GM19397 (cell line): ENCODE measurements around the gene CYP3A5.
"Not testable (repeated sequence)": the region's sequence is repeated elsewhere in the genome, so short reads cannot be mapped to it uniquely, and the experiment has no call there.

Experiments used
- ATAC-seq: cut with Tn5 transposase; IDR thresholded peaks from one replicate; pipeline ENCODE4 v1.9.1; 2021; ENCODE audit warnings: mild to moderate bottlenecking, moderate library complexity; ENCODE audit not compliant: unreplicated experiment

CYP3A5 gene

DNA sequence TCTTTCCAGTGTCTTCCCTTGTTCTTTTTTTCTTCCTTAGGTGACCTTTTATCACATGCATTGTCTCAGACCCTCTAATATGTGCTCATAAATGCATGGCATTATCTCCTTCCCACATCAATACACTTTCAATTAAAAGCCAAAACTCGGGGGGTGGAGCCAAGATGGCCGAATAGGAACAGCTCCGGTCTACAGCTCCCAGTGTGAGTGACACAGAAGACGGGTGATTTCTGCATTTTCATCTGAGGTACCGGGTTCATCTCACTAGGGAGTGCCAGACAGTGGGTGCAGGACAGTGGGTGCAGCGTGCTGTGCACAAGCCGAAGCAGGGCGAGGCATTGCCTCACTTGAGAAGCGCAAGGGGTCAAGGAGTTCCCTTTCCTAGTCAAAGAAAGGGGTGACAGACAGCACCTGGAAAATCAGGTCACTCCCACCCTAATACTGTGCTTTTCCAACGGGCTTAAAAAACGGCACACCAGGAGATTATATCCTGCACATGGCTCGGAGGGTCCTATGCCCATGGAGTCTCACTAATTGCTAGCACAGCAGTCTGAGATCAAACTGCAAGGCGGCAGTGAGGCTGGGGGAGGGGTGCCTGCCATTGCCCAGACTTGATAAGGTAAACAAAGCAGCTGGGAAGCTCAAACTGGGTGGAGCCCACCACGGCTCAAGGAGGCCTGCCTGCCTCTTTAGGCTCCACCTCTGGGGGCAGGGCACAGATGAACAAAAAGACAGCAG, 6.2 kb upstream of the CYP3A5 start:
- ATAC-seq, result not testable (repeated sequence)

DNA sequence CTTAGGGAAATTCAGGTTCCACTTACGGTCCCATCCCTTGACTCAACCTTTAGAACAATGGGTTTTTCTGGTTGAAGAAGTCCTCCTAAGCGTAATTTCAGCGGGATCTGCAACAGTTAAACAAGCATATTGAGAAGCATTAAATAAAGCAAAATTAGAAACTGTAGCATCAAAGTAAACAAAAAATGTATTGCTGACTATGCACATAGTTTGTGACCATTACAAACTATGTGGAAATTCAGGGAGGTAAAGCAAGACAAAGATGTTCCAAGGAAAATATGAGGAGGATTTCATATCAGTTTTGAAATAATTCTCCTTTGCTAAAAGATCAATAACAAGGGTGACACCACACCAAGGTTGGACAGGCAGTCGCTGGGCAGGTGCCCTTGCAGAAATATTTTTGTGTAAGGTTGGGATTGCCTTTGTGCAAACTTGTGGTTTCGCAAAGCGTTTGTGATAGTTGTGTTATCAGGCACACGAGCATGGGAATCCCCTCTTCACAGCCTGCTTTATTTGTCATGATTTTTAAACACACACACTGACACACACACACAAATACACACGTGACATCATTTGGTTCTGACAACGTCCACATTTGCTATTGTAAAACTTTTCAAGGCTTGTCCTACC, 5.4 kb upstream of the CYP3A5 start:
- ATAC-seq, result no peak

DNA sequence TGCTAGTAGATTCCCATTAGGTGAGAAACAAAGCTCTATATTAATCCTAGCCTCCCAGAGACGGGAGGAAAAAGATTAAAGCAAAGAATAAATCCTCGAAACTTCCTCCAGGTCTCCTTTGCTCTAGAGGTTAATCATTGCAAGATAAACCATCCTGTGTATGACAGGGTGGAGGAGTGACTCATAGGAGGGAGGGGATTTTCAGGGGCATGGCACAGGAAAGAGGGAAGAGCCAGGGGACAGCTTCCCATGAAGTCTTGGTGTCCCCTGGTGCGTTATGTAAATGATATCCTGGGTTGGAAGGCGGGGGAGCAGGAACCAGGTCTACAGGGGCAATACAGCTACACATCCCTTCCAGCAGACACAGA, 780 bp downstream of the CYP3A5 start:
- ATAC-seq, result no peak

DNA sequence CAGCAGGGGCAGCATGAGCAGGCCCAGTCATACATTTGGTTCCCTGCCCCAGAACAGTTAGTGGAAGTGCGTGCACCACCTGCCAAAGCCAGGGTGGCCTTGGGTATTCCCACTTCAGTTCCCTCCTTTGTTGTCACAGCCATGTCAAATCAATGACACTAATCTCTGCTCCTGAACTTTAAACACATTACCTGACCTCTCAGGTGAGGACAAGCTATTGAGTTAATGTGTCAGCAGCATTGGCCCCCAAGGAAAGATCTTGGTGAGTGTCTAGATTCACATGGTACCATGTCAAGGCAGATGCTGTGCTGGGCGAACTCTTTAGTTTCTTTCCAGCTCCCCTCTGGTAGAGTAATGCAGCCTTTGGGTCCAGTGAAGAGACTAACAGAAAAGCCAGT, 2.1 kb downstream of the CYP3A5 start:
- no peak for ATAC-seq

DNA sequence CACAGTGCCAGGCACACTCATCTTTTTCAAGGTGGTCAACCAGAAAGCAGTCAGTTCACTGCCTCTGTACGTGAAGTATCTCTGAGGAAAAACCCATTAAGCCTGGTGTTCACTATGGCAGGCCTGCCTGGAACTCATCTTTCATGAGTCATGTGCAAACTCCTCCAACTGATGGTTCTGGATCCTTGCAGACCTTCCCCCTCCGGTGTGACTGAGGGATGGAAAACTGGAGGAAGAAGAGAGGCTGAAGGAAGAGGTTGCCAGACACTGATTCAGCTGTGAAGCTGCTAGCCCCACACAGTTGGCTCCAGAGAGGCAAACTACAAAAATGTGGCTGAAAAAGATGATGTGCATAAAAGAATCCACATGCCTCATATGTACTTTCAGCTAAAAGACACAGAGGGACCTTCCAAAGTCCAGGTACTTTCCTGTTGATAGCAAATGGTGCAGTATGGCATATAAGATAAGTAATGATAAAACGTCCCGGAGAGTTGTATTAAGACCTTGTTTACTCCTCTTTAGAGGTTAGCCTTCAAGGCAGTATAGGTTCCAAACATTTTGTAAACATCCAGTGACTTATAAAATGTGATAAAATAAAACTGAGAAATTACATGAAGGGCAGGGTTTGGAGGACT, 2.7 kb downstream of the CYP3A5 start:
- no peak for ATAC-seq

DNA sequence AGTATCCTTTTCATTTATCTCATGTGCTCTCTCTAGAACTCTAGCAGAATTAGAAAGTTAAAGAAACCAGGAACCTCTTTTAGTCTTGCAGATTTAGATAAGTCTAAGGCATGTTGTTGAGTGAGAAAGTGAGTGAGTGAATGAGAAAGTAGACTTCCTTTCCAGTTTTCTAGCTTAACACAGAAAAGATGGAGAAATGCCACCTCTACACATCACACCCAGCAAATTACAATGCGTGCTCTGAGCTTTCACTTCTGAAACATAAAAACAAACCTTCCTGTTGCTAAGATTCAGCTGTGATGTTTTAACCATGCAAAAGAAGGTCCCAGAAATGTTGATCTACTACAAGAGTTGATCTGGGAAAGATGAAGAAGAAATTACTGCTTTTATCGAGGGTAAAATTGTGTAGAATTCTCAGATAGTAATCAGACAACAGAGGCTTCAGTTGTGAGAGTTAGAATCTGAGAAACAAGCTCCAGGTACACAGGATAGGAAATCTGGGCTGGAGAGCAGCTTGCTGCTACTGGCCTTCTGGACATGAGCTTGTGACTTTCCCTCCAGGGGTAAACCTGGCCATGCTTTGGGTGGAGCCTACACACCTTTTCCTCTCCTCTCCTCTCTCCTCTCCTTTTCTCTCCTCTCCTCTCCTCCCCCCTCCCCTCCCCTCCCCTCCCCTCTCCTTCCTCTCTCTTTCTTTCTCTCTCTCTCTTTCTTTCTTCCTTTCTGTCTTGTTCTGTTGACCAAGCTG, 4.6 kb downstream of the CYP3A5 start:
- no peak for ATAC-seq

DNA sequence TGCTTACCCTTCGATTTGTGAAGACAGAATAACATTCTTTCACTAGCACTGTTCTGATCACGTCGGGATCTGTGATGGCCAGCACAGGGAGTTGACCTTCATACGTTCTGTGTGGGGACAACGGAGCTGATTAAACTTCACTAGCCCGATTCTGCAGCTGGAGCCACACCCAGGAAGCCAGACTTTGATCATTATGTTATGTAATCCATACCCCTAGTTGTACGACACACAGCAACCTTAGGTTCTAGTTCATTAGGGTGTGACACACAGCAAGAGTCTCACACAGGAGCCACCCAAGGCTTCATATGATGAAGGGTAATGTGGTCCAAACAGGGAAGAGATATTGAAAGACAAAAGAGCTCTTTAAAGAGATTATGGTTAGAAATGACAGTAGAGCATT, 7.2 kb downstream of the CYP3A5 start:
- no peak for ATAC-seq

DNA sequence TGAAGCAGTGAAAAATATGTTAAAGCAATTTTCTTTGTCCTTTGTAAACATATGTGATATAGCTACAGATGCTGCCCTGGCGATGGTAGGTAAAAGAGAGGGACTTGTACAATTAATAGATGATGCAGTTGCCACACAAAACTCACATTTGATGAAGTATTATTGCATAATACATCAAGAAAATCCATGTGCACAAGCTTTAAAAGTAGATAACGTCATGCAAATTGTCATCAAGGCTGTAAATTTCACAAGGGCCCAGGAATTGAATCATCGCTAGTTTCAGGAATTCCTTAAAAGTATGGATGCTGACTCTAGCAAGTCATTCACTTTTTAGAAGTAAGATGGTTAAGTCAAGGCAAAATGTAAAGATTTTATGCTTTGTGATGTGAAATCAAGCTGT, 10.0 kb downstream of the CYP3A5 start:
- no peak for ATAC-seq

DNA sequence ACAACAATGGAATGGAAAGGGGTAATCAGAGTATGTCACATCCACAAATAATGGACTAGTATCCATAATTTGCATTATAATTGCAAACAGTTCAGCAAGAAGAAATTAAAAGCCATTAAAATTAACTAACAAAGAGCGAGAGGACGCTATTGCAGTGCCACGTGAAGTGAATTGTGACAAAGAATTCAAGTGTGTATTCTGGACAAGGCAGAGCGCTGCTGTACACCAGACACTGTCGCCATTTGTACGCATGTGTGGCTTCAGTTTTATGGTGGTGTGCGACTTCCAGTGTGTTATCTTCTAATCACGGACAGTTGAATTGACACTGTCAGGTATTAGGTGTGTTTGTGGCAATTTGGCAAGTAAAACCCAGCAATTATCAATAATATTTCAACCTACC, 11.3 kb downstream of the CYP3A5 start:
- ATAC-seq, result no peak

DNA sequence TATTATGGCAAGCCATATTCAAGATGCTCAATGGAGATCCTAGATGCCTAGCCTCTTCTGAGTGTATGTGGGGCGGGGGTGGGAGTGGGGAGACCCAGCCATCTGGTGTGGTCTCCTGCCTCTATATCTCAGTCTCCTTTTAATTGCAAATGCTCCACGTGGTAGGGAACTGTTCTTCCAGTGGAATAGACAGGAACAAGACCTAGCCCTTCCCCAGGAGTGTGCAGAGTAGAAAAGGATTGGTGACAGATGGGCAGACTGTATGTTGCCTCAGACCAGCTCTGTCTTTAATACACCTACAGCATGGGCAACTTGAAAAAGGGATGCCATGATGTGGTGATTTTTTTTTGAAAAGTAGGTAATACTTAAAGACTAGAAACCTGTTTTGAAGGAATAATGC, 12.6 kb downstream of the CYP3A5 start:
- no peak for ATAC-seq

DNA sequence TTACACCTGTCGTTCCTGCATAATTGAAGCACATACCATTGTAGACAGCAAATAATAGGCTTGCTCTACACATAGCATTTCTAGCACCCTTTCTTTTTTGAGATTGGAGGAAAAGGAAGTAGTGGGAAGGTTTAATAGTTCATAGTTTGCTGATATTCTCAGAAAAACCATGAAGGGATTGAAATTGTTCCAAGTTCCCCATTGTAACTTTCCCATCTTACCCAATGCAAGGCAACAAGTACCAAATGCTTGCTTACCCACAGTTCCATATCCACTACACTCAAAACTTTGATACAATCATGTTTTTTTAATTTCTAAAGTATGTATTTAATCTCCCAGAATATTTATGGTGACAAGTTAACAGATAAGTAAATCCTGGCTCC, 13.8 kb downstream of the CYP3A5 start:
- no peak for ATAC-seq

DNA sequence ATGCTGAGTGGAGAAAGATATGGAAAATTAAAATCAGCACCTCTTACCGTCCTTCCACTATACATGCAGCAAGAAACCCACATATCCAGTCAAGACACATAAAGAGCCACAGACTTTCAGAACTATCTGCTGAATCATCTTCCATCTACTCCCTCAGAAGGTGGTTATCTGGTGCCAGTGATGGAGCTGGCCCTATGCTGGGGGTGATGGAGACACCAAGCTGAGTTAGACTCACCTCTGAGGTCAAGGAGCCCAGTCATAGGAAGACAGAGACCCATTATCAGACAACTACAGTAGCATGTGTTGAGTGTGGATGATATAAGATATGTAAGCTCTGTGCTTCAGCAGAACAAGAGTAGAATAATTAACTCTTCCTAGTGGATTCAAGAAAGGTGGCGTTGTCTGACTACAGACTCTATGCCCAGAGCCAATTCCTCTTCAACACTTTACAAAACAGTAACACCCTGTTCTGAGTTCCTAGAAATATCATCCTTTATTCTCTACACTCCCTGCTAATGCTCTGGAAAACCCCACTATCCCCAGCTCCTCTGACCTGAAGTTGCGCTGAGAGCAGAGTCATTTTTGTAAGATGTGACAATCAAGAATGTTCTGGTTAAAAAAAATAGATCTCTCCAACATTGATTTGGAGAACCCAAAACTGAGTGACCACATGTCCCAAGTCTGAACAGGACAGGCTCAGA, 14.3 kb downstream of the CYP3A5 start:
- no peak for ATAC-seq

DNA sequence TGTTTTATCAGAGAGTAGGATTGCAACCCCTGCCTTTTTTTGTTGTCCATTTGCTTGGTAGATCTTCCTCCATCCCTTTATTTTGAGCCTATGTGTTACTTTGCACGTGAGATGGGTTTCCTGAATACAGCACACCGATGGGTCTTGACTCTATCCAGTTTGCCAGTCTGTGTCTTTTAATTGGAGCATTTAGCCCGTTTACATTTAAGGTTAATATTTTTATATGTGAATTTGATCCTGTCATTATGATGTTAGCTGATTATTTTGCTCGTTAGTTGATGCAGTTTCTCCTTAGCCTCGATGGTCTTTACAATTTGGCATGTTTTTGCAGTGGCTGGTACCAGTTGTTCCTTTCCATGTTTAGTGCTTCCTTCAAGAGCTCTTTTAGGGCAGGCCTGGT, 21.9 kb downstream of the CYP3A5 start:
- not testable (repeated sequence) for ATAC-seq

DNA sequence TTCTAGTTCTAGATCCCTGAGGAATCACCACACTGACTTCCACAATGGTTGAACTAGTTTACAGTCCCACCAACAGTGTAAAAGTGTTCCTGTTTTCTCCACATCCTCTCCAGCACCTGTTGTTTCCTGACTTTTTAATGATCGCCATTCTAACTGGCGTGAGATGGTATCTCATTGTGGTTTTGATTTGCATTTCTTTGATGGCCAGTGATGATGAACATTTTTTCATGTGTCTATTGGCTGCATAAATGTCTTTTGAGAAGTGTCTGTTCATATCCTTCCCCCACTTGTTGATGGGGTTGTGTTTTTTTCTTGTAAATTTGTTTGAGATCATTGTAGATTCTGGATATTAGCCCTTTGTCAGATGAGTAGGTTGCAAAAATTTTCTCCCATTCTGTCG, 25.2 kb downstream of the CYP3A5 start:
- ATAC-seq, result not testable (repeated sequence)

DNA sequence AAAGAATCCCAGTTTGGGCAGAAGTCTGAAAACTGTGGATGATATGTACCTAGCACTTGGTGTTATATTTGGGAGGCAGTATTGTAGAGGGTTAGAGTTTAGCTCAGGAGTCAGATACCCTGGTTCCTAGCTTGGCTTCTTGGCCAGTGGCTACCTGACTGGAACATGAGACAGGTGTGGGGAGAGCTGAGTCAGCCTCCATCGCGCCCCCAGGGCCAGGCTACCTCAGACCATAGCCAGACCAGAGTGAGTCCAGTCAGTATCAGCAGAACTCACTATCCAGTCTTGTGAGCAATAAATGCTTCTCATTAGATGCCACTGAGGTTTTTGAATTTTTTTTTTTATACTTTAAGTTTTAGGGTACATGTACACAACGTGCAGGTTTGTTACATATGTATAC, 26.0 kb downstream of the CYP3A5 start:
- ATAC-seq, result no peak

DNA sequence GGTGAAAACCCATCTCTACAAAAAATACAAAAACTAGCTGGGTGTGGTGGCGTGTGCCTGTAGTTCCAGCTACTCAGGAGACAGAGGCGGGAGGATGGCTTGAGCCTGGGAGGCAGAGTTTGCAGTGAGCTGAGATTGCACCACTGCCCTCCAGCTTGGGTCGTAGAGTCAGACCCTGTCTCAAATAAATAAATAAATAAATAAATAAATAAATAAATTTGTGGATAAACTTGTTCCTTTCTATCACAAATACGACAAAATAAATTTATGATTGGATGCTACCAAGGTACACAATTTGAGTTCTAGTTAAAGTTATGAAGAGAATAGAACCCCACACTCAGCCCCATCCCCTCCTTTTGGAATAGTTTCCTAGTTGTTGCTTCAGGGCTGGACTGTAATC, 26.5 kb downstream of the CYP3A5 start:
- ATAC-seq, result not testable (repeated sequence)

DNA sequence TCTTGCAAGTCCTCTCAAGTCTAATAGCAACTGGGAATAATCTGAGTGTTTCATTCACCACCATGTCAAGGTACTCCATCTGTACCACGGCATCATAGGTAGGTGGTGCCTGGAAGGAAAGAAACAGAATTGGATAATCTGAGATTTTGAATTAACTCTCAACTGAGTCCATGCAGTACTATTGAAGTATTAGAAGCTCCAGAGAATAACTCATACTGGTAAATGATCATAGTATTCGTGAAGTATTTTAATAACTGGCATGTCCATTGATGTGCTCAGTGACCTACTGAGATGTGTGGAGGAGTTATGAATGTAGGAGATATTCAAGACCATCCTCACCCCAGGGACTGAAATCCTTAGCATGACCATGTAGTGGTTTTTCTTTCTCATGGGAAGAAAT, 27.1 kb downstream of the CYP3A5 start:
- ATAC-seq, result no peak

DNA sequence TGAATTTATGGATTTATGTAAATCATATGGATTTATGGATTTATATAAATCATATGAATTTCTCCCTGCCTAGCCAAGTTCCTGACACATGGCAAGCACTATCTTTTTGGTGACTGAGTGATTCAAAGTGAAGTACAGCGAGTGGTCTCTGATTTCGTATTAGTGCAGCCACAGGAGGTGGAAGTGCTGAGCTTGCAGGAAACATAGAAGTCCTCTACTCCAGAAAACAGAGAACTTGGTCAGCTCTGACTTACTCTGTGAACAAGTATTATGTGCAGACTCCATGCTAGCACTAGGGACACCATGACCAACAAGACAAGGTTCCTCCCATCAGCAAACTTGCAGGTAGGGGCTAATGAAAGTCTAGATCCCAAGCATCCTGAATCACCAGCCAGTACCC, 28.5 kb downstream of the CYP3A5 start:
- ATAC-seq, result no peak

DNA sequence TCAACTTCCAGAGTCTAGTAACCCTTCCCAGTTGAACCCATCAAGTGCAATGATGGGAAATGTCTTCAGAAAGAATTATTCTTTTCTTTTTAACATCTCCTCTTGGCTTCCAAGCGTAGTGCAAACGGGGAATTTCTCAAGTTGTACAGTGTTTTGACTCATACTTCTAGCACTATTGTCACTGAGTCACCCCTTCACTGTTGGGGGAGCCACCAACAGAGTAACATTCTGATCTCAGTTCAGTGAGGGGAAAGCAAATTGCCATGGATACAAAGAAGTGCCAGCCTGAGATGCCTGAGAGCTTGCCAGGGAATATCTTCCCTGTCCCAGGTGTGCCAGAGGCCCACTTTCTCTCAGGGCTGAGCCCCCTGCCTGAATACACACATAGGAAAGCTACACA, 31.0 kb downstream of the CYP3A5 start:
- ATAC-seq, result no peak

DNA sequence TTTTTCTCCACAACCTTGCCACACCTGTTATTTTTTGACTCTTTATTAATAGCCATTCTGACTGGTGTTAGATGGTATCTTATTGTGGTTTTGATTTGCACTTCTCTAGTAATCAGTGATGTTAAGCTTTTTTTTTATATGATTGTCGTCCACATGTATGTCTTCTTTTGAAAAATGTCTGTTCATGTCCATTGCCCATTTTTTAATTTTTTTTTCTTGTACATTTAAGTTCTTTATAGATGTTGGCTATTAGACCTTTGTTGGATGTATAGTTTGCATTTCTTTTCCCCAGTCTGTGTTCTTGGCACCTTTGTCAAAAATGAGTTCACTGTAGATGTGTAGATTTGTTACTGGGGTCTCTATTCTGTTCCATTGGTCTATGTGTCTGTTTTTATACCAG, 34.2 kb downstream of the CYP3A5 start:
- ATAC-seq, result no peak

DNA sequence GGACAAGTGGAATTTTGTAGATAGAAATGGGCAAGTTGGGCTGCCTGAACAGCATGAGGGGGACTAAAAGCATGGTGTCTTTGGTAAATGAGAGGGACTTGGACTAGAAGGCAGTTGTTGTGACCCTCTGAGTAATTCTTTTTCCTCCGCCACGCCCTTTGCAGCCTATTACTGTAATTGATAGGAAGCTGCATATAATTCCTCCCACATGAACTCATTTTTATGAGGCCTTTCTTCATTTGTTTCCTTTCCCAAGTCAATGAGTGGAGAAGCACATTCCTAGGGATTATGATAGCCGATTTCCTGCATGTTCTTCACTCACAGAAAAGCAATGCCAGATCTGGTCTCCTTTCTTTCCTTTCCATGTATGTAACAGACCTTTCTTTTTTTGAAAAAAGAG, 35.4 kb downstream of the CYP3A5 start:
- no peak for ATAC-seq
